Hepatocyte (in vitro differentiated cells): ENCODE measurements around the gene LGALS9C. TPM values are rescaled to one million over a fixed set of nuclear protein-coding genes. Genes with fewer than 3 reads are reported as not detected.
"Not testable (repeated sequence)": the region's sequence is repeated elsewhere in the genome, so short reads cannot be mapped to it uniquely, and the experiment has no call there.

Experiments used
- DNase-seq: peaks from one replicate; pipeline ENCODE4 v3.0.0-alpha.2; 2016; ENCODE audit warnings: low spot score
- H2AFZ ChIP-seq: fragments of 200-600 bp; sonication (generic); 2 replicates; pipeline ENCODE4 v1.6.0; 2016; ENCODE audit warnings: antibody characterized with exemption, mild to moderate bottlenecking
- H3K27ac ChIP-seq: fragments of 200-600 bp; sonication (generic); 2 replicates; pipeline ENCODE4 v1.5.1; 2016; ENCODE audit warnings: mild to moderate bottlenecking
- H3K27me3 ChIP-seq: fragments of 200-600 bp; sonication (generic); 2 replicates; pipeline ENCODE4 v1.6.1; 2016
- H3K36me3 ChIP-seq: fragments of 200-600 bp; sonication (generic); replicated peaks from 2 replicates; pipeline ENCODE4 v1.5.1; 2016; ENCODE audit warnings: low read depth; ENCODE audit not compliant: insufficient read depth
- H3K4me1 ChIP-seq: fragments of 200-600 bp; sonication (generic); 2 replicates; pipeline ENCODE4 v1.5.1; 2016; ENCODE audit warnings: mild to moderate bottlenecking, moderate library complexity; ENCODE audit not compliant: insufficient read depth
- H3K4me2 ChIP-seq: fragments of 200-600 bp; sonication (generic); 2 replicates; pipeline ENCODE4 v1.6.0; 2016
- H3K4me3 ChIP-seq: fragments of 200-600 bp; sonication (generic); 2 replicates; pipeline ENCODE4 v1.5.1; 2016; ENCODE audit warnings: mild to moderate bottlenecking
- H3K79me2 ChIP-seq: fragments of 200-600 bp; sonication (generic); 2 replicates; pipeline ENCODE4 v1.6.0; 2017; ENCODE audit warnings: mild to moderate bottlenecking
- H3K9me2 ChIP-seq: fragments of 200-600 bp; sonication (generic); replicated peaks from 2 replicates; pipeline ENCODE4 v1.6.0; 2017; ENCODE audit warnings: mild to moderate bottlenecking; ENCODE audit not compliant: insufficient read depth
- H3K9me3 ChIP-seq: fragments of 200-600 bp; sonication (generic); 2 replicates; pipeline ENCODE4 v1.5.1; 2016; ENCODE audit warnings: low read depth, mild to moderate bottlenecking
- H4K20me1 ChIP-seq: fragments of 200-600 bp; sonication (generic); 2 replicates; pipeline ENCODE4 v1.6.0; 2016; ENCODE audit warnings: mild to moderate bottlenecking; ENCODE audit not compliant: insufficient read depth, poor library complexity, severe bottlenecking
- CTCF ChIP-seq: fragments of 200-600 bp; sonication (generic); IDR thresholded peaks from 2 replicates; pipeline ENCODE4 v1.5.1; 2016; ENCODE audit warnings: antibody characterized with exemption, mild to moderate bottlenecking; ENCODE audit not compliant: poor library complexity
- whole genome bisulfite sequencing: methylation state at CpG from one replicate; pipeline ENCODE4 v1.1.6; 2016; ENCODE audit warnings: low lambda C conversion rate; ENCODE audit errors: missing lambda C conversion rate; 5-methylcytosine and 5-hydroxymethylcytosine counted together
- polyA plus RNA-seq: library from polyadenylated mRNA; unstranded; fragments of >200 nt; fragmentation: Nextera tagmentation; extraction: Ambion mirVana; gene quantifications from 2 replicates; pipeline ENCODE4 v1.2.1, GENCODE V29; 2016
- total RNA-seq: library from RNA; depleted of rRNA; stranded (reverse); fragments of >200 nt; gene quantifications from 2 replicates; pipeline ENCODE4 v1.2.3, GENCODE V29; 2014

The LGALS9C gene
- total and polyA plus RNA-seq, 2 experiments from 2014 or later, result not detected

GRCh38 chr17:18490016-18490415 lies 13.4 kb downstream of the LGALS9C start:
- not testable (repeated sequence) for H3K9me2 ChIP-seq, H2AFZ ChIP-seq, H3K4me1 ChIP-seq, H3K79me2 ChIP-seq, H4K20me1 ChIP-seq, DNase-seq, H3K4me3 ChIP-seq, H3K9me3 ChIP-seq, H3K27ac ChIP-seq, H3K36me3 ChIP-seq, H3K27me3 ChIP-seq, H3K4me2 ChIP-seq
- 92% methylated on average over 2 of the region's 7 CpGs for WGBS

GRCh38 chr17:18492712-18493480 lies 16.3 kb downstream of the LGALS9C start:
- H3K9me2 ChIP-seq, H2AFZ ChIP-seq, H3K27me3 ChIP-seq, H3K36me3 ChIP-seq, H4K20me1 ChIP-seq, H3K4me2 ChIP-seq, H3K4me3 ChIP-seq, H3K4me1 ChIP-seq, H3K9me3 ChIP-seq, H3K79me2 ChIP-seq, H3K27ac ChIP-seq: not testable (repeated sequence)
- 68% methylated on average over 21 of the region's 23 CpGs for WGBS
- DNase-seq, result peak; percentile 3

- H2AFZ ChIP-seq, H3K4me3 ChIP-seq, H3K27ac ChIP-seq, H3K9me3 ChIP-seq, H4K20me1 ChIP-seq, H3K4me2 ChIP-seq, H3K4me1 ChIP-seq, H3K36me3 ChIP-seq, H3K27me3 ChIP-seq, H3K9me2 ChIP-seq, H3K79me2 ChIP-seq, DNase-seq: not testable (repeated sequence)
- WGBS, result 72% methylated on average over 7 of the region's 13 CpGs
These were observed 17.7 kb downstream of the LGALS9C start for GRCh38 chr17:18494250-18494768.

- not testable (repeated sequence) for H3K36me3 ChIP-seq, DNase-seq, H3K9me3 ChIP-seq, H2AFZ ChIP-seq, H3K4me1 ChIP-seq, H4K20me1 ChIP-seq, H3K9me2 ChIP-seq, H3K4me2 ChIP-seq, H3K27ac ChIP-seq, H3K27me3 ChIP-seq, H3K4me3 ChIP-seq, H3K79me2 ChIP-seq
- WGBS, result 75% methylated on average over 6 of the region's 6 CpGs
- peak; percentile 3 for TF ChIP-seq CTCF
These were observed 20.5 kb downstream of the LGALS9C start for GRCh38 chr17:18497044-18497443.

- not testable (repeated sequence) for H3K4me3 ChIP-seq, H2AFZ ChIP-seq, H4K20me1 ChIP-seq, H3K9me2 ChIP-seq, H3K27me3 ChIP-seq, H3K4me2 ChIP-seq, H3K27ac ChIP-seq, H3K79me2 ChIP-seq, DNase-seq, H3K9me3 ChIP-seq, H3K4me1 ChIP-seq, H3K36me3 ChIP-seq
- WGBS, result 71% methylated on average over 2 of the region's 6 CpGs
These were observed 22.5 kb downstream of the LGALS9C start for GRCh38 chr17:18499100-18499499.

GRCh38 chr17:18499756-18500155 lies 23.2 kb downstream of the LGALS9C start:
- H3K4me3 ChIP-seq, H3K79me2 ChIP-seq, DNase-seq, H2AFZ ChIP-seq, H3K9me3 ChIP-seq, H3K36me3 ChIP-seq, H3K9me2 ChIP-seq, H3K4me1 ChIP-seq, H3K27me3 ChIP-seq, H3K4me2 ChIP-seq, H3K27ac ChIP-seq, H4K20me1 ChIP-seq: not testable (repeated sequence)
- 89% methylated on average over 3 of the region's 15 CpGs for WGBS

GRCh38 chr17:18500281-18500680 lies 23.7 kb downstream of the LGALS9C start:
- not testable (repeated sequence) for H3K4me3 ChIP-seq, H3K9me3 ChIP-seq, H3K4me2 ChIP-seq, H3K27me3 ChIP-seq, H3K36me3 ChIP-seq, H4K20me1 ChIP-seq, H3K79me2 ChIP-seq, H2AFZ ChIP-seq, H3K27ac ChIP-seq, H3K9me2 ChIP-seq, H3K4me1 ChIP-seq, DNase-seq
- WGBS, result no CpG with 5 or more reads among the region's 10 CpGs

- not testable (repeated sequence) for H3K36me3 ChIP-seq
- WGBS, result 82% methylated on average over 9 of the region's 18 CpGs
These were observed 24.2 kb downstream of the LGALS9C start for GRCh38 chr17:18500816-18501215.

More at GRCh38 chr17:18500816-18501215, 24.2 kb downstream of the LGALS9C start:
- not testable (repeated sequence) for H3K27ac ChIP-seq, DNase-seq, H3K9me3 ChIP-seq, H2AFZ ChIP-seq, H3K79me2 ChIP-seq, H3K4me3 ChIP-seq, H3K4me2 ChIP-seq, H4K20me1 ChIP-seq, H3K27me3 ChIP-seq, H3K9me2 ChIP-seq, H3K4me1 ChIP-seq
